GM12873 (cell line): ENCODE data around the gene RFXANK.
A peak's percentile ranks its signal among the peaks of the same experiment; 100 is the strongest.

Source experiments
- CTCF ChIP-seq: IDR thresholded peaks from 2 replicates; pipeline ENCODE4 v1.5.1; 2012; ENCODE audit warnings: low read depth, mild to moderate bottlenecking, moderate library complexity, low read length, control low read depth; ENCODE audit not compliant: insufficient read depth; ENCODE audit errors: missing control alignments

RFXANK gene

DNA sequence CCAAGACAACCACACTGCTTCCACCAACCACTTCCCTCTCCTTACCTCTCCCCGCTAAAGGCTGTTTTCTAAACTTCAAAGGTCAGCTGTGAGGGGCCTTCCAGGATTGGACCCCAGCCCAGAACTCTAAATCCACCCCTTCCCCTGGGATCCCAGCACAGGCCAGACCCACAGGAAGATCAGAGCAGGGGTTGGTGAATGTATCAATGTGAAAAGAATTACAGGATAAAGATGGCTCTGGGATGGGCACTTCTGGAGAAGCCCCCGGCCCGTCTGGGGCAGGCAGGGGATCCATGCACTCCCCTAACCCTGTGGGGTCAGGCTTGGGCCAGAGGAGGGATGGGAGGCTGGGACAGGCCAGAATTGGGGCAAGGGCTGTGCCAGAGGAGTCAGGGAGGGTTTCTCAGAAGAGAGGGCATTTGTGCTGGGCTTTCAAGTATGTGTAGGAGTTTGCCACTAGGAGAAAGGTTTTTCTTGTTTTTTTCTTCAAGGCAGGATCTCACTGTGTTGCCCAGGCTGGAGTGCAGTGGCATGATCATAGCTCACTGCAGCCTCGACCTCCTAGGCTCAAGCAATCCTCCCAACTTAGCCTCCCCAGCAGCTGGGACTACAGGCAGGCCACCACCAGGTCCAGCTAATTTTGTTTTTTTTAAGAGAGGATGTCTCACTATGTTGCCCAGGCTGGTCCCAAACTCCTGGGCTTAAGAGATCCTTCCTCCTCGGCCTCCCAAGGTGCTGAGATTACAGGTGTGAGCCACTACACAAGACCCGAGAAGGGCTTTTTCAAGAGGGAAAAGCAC lies 21.0 kb upstream of the RFXANK start:
- TF ChIP-seq CTCF = no peak

DNA sequence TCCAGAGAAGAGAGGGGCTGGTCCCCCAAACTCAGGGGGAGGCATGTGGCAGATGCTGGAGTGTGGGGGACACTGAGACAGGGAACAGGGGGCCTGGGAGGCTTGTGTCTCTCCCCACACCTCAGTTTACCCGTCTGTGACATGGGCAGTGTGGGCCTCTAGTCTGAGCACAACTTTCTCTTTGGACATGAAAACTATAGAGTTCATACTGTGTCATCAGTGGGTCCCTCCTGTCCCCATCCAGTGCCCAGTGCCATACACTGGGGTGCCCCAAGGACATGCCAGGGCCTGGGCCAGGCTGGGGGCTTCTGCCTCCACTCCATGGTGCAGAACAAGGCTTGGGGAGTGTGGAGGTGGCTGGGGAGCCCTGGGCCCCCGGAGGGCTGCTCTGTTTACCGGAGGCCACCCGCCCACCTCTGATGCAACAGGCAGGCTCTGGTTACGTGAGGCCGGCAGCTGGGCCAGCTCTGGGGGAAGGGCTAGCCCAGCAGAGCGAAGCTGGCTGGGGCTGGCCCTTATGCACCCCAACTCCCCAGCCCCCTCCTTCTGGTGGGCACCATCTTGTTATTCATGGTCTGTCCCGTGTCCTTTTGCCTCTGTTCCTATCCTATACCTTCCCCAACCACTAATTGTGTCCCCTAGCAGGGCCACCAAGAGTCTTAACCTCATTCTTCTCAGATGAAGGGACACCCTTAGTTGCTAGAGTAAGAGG lies 20.1 kb upstream of the RFXANK start:
- no peak for TF ChIP-seq CTCF

GRCh38 chr19:19176950-19177349 lies 15.1 kb upstream of the RFXANK start:
- TF ChIP-seq CTCF = no peak

- no peak for TF ChIP-seq CTCF
Observed at GRCh38 chr19:19179548-19180441, 12.3 kb upstream of the RFXANK start.

- no peak for TF ChIP-seq CTCF
Observed at GRCh38 chr19:19181488-19181998, 10.5 kb upstream of the RFXANK start.

DNA sequence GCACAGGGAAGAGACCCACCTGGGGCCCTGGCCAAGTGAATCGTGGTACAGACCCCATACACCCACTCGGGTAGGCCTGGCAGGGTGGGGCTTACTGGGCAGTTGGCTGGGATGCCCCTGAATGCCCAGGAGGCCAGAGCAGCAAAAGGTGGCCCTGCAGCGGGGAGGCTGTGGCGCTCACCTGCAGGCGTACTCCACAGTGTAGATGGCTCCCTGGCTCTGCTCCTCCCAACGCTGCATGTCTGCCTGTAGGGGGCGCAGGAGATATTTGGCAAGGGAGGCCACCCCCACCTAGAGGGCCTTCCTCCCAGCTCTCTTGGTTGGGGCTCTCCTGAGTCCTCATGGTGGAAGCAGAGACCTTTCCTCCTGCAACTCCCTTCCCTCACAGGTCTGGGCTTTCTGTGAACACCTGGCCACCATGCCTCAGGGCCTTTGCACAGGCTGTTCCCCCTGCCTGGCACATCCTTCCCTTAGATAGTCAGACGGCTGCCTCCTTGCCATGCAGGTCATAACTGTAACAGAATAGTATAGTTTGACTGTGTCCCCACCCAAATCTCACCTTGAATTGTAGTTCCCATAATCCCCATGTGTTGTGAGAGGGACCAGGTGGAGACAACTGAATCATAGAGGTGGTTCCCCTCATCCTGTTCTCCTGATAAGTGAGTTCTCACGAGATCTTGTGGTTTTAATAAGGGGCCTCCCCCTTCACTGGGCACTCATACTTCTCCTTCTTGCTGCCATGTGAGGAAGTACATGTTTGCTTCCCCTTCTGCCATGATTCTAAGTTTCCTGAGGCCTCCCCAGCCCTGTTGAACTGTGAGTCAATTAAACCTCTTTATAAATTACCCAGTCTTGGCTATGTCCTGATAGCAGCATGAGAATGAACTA lies 6.0 kb upstream of the RFXANK start:
- TF ChIP-seq CTCF = peak; percentile 86
